Measurements from ENCODE around the gene ALAD. TPM values are rescaled to one million over a fixed set of nuclear protein-coding genes. Genes with fewer than 3 reads are reported as not detected.

Gene ALAD
- total RNA-seq, 4 donors from 2014 or later = 23.5 to 50.0 (median 31.8) TPM

GRCh38 chr9:113340011-113340699, 60.9 kb downstream of the ALAD start, which contains the start of gene WDR31:
Gene WDR31, minus strand, starts transcription at chr9:113340275. Its CDS starts 8,253 bp downstream, at chr9:113332022.
- no peaks in the 10 kb centered on the region for H3K36me3 ChIP-seq
- peak; percentile 87 to 90 for DNase-seq
- intact Hi-C loops (cut with DNase I) = no loop called here
- WGBS, 2 donors = 1% methylated on average over 22 to 28 of the region's 46 CpGs
- peak within 1 kb of the TSS; percentile 53 to 81 (median 77) for H3K27ac ChIP-seq
- peak within 1 kb of the TSS; percentile 33 to 63 (median 53) for H3K4me3 ChIP-seq (replicated peaks in 1 of 3)
- no peaks in the 10 kb centered on the region for H3K9me3 ChIP-seq
- H3K27me3 ChIP-seq = no peaks in the 10 kb centered on the region
- TF ChIP-seq CTCF (IDR thresholded peaks at IDR 0.05) (no peak), POLR2A (IDR thresholded peaks at IDR 0.05) (peak in 1 of 2 donors; percentile 74)
- H3K4me1 ChIP-seq = peaks cover 19 to 38% of the 10 kb centered on the region in 2 donors

GRCh38 chr9:113337714-113338113, 63.4 kb downstream of the ALAD start:
- Histone ChIP-seq H3K27me3 (no peaks in the 10 kb centered on the region), H3K27ac (no peak overlapping the region), H3K9me3 (no peaks in the 10 kb centered on the region), H3K4me1 (peaks cover 6 to 20% of the 10 kb centered on the region in 2 donors), H3K36me3 (no peaks in the 10 kb centered on the region), H3K4me3 (replicated peaks in 1 of 3) (no peak overlapping the region)
- WGBS, 2 donors = 94 to 100% methylated on average over 2 of the region's 2 CpGs
- DNase-seq = no peak
- intact Hi-C loops (cut with DNase I) = no loop called here
- TF ChIP-seq POLR2A (IDR thresholded peaks at IDR 0.05) (no peak), CTCF (IDR thresholded peaks at IDR 0.05) (no peak)

Other genes with a start within 250 kb of the ALAD start
- 10 to 100 TPM; 25.0 to 30.6 (median 29.1) TPM for gene FKBP15, start 180.0 kb downstream of the ALAD start, total RNA-seq
- gene SLC31A1, start 179.7 kb downstream of the ALAD start, total RNA-seq = 10 to 100 TPM; 12.0 to 21.6 (median 19.5) TPM
- 10 to 100 TPM; 23.0 to 73.5 (median 38.3) TPM for gene CDC26, start 125.7 kb downstream of the ALAD start, total RNA-seq
- 10 to 100 TPM; 17.7 to 25.8 (median 21.7) TPM for gene PRPF4, start 125.6 kb downstream of the ALAD start, total RNA-seq
- gene RNF183, start 97.9 kb downstream of the ALAD start, total RNA-seq = not detected
- gene WDR31, start 61.0 kb downstream of the ALAD start, total RNA-seq = 1 to 10 TPM; 3.8 to 7.3 (median 6.5) TPM
- 10 to 100 TPM; 53.2 to 79.7 (median 67.1) TPM for gene BSPRY, start 51.7 kb downstream of the ALAD start, total RNA-seq
- 10 to 100 TPM; 37.1 to 67.7 (median 53.0) TPM for gene HDHD3, start 24.3 kb downstream of the ALAD start, total RNA-seq
- 10 to 100 TPM; 29.2 to 54.9 (median 33.5) TPM for gene POLE3, start 9.4 kb upstream of the ALAD start, total RNA-seq
- 1 to 10 TPM in 2 of 4 donors, under 1 TPM in 2; 0.39 to 2.5 (median 0.84) TPM for gene C9orf43, start 9.5 kb upstream of the ALAD start, total RNA-seq
- gene RGS3, start 62.4 kb upstream of the ALAD start, total RNA-seq = 10 to 100 TPM; 43.0 to 66.2 (median 55.6) TPM